ENCODE data around the gene DCC.
"Not testable (repeated sequence)": the region's sequence is repeated elsewhere in the genome, so short reads cannot be mapped to it uniquely, and the experiment has no call there.

Gene DCC

DNA sequence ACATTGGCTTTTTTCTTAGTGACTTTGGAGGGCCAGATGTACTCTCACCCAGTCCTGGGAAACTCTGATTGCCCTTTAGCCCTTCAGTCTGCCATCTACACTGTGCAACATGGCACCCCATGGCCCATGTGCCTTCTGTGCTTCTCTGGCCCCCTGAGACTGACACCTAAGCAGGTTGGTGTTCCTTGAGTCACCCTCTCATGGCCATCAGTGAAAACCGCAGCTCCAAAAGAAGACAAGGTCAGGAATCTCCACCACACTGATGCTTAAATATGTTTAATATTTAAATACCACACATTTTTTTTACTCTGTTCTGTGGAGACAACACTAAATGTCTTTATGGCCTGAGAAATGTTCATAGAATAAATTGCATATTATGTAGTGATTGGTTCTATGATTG is 23.9 kb downstream of the DCC start:
- H3K4me1 Mint-ChIP-seq, result no peaks in the 10 kb centered on the region
- no peak overlapping the region for H3K4me3 Mint-ChIP-seq
- H3K36me3 Mint-ChIP-seq (ENCODE audit: insufficient read depth), result no peaks in the 10 kb centered on the region
- no peaks in the 10 kb centered on the region for H3K27me3 Mint-ChIP-seq
- DNase-seq (ENCODE audit: low spot score in 2 of 2) (no peak), ATAC-seq (replicated peaks; ENCODE audit: extremely low read depth, poor library complexity, severe bottlenecking) (no peak)
- H3K27ac Mint-ChIP-seq (ENCODE audit: low read depth), result no peak overlapping the region
- peaks cover 6% of the 10 kb centered on the region for H3K9me3 Mint-ChIP-seq

DNA sequence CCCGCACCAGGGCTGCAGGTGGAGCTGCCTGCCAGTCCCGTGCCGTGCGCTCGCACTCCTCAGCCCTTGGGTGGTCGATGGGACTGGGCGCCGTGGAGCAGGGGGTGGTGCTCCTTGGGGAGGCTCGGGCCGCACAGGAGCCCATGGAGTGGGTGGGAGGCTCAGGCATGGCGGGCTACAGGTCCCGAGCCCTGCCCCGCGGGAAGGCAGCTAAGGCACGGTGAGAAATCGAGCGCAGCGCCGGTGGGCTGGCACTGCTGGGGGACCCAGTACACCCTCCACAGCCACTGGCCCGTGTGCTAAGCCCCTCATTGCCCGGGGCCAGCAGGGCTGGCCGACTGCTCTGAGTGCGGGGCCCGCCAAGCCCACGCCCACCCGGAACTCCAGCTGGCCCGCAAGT is 26.9 kb downstream of the DCC start:
- H3K27me3 Mint-ChIP-seq; H3K9me3 Mint-ChIP-seq; H3K4me1 Mint-ChIP-seq; ATAC-seq (replicated peaks; ENCODE audit: extremely low read depth, poor library complexity, severe bottlenecking); H3K4me3 Mint-ChIP-seq; H3K27ac Mint-ChIP-seq (ENCODE audit: low read depth); DNase-seq (ENCODE audit: low spot score in 2 of 2); H3K36me3 Mint-ChIP-seq (ENCODE audit: insufficient read depth): not testable (repeated sequence)

DNA sequence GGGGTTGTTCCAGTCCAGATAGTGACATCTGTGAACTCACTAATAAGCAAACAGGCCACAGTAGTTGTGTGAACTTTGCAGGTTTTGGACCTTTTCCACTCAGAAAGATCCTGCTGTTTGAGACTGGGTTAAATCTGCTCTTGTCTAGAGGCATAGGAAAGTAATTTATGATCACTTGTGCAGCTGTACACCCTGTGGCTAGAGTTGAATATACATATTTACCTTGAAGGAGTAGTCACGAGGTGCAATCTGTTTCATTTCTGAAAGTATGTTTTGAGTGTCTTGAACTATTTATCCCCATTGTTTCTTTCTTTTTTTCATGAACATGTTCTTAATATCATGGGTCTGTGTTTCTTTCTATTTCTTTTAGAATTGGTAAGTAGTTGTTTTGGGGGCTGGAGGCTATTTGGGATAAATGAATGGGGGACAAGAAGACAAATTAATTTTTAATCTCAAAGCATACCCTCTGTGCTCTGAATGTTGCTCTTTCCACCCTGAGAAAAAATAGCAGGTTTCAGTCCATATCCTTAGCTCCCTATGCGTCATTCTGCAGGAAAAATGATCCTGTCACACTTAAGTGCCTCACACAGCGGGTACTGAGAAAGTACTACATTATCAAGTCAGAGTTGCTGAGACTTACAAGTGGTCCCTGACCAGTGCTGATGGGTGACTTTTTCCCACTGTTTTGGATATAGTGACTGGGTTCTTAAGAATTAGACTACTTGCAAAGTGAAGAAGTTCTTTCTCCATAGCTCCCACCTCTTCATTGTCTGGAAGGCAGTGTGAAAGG is 28.2 kb downstream of the DCC start:
- Mint-ChIP-seq H3K4me1 (no peaks in the 10 kb centered on the region), H3K4me3 (no peak overlapping the region), H3K9me3 (peaks cover 9% of the 10 kb centered on the region), H3K27ac (ENCODE audit: low read depth) (no peak overlapping the region), H3K36me3 (ENCODE audit: insufficient read depth) (no peaks in the 10 kb centered on the region), H3K27me3 (no peaks in the 10 kb centered on the region)
- DNase-seq (ENCODE audit: low spot score in 2 of 2) (no peak), ATAC-seq (replicated peaks; ENCODE audit: extremely low read depth, poor library complexity, severe bottlenecking) (no peak)

DNA sequence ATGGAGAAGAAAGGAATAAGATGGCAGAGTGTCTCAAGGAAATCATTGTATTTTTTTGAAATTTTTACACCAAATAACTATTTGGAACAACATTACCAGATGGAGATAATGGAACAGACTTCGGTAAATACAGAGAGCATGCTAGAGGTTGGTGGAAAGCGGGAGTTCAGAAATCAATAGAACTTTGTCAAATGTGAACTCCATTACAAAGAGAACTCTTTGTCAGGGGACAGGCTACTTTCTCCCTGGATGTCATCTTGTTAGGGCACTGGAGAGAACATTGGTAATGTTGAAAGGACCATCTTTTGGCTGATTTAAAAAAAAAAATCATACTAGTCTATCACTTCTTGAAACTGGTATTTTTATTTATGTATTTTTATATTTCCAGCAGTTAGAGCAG is 30.8 kb downstream of the DCC start:
- Mint-ChIP-seq H3K4me1 (no peaks in the 10 kb centered on the region), H3K4me3 (no peak overlapping the region), H3K27me3 (no peaks in the 10 kb centered on the region), H3K36me3 (ENCODE audit: insufficient read depth) (no peaks in the 10 kb centered on the region), H3K9me3 (peaks cover 9% of the 10 kb centered on the region), H3K27ac (ENCODE audit: low read depth) (no peak overlapping the region)
- no peak for DNase-seq (ENCODE audit: low spot score in 2 of 2)
- ATAC-seq (replicated peaks; ENCODE audit: extremely low read depth, poor library complexity, severe bottlenecking), result no peak

DNA sequence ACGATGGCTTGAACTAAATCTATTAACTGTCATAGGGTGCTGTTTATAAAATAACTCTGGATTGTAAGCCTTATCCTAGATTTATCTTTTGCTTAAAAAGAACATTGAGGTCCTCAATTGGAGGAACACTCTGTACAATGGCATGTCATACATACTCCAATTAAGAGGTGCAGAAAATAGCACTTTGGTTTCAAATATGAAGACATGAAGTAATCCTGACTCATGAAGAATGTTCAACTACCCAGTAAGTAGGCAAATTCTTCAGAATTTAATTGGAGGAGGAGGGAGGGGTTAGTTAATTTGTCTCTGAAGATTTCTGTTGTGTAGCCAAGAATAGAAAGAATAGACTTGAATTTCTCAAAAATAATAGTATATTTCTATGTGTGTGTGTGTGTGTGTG is 36.1 kb downstream of the DCC start:
- no peaks in the 10 kb centered on the region for H3K27me3 Mint-ChIP-seq
- no peak overlapping the region for H3K27ac Mint-ChIP-seq (ENCODE audit: low read depth)

DNA sequence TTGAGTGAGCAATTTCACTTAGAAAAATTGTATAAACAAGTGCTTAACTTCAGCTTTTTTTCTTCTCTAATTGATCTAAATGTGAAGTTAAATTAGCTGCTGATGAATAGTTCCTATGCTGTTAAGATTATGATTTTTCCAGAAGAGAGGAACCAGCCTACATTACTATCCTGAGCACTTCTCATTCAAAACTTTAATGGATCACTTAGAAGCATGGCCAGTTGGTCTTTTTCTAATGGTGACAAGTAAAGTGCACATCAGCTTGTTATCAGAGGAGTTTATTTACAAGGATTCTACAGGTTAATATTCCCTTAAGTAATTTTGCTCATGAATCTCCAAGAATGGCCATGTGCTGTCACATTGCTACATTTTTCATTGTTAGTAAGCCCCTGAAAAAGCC is 37.1 kb downstream of the DCC start:
- DNase-seq (ENCODE audit: low spot score in 2 of 2), result no peak
- no peaks in the 10 kb centered on the region for H3K27me3 Mint-ChIP-seq
- H3K27ac Mint-ChIP-seq (ENCODE audit: low read depth), result no peak overlapping the region
- no peaks in the 10 kb centered on the region for H3K9me3 Mint-ChIP-seq
- H3K4me1 Mint-ChIP-seq, result no peaks in the 10 kb centered on the region
- no peak for ATAC-seq (replicated peaks; ENCODE audit: extremely low read depth, poor library complexity, severe bottlenecking)
- H3K4me3 Mint-ChIP-seq, result no peak overlapping the region
- no peaks in the 10 kb centered on the region for H3K36me3 Mint-ChIP-seq (ENCODE audit: insufficient read depth)

More for the DNA sequence above, 36.1 kb downstream of the DCC start:
- H3K36me3 Mint-ChIP-seq (ENCODE audit: insufficient read depth), result no peaks in the 10 kb centered on the region
- ATAC-seq (replicated peaks; ENCODE audit: extremely low read depth, poor library complexity, severe bottlenecking) (no peak), DNase-seq (ENCODE audit: low spot score in 2 of 2) (no peak)
- H3K4me1 Mint-ChIP-seq, result no peaks in the 10 kb centered on the region
- H3K9me3 Mint-ChIP-seq, result no peaks in the 10 kb centered on the region
- no peak overlapping the region for H3K4me3 Mint-ChIP-seq

DNA sequence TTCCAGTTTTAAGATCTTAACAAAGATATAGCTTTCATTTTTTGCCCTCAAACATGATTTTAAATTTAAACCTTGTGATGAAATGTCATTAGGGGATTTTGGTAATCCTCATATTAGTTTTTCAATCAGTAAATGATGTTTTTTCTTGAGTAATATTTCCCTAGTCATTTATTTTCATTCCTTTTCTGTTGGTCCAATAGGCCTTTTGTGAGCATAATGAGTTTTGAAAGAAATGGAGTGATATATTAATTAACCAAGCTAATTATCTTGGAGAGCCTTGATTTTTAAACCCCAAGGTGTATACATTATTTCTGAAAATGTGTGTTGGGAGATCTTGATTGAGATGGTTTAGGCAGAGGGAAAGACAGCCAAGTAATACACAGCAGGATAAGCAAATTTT is 46.3 kb downstream of the DCC start:
- Mint-ChIP-seq H3K27ac (ENCODE audit: low read depth) (no peak overlapping the region), H3K27me3 (no peaks in the 10 kb centered on the region), H3K4me3 (no peak overlapping the region), H3K4me1 (no peaks in the 10 kb centered on the region), H3K36me3 (ENCODE audit: insufficient read depth) (no peaks in the 10 kb centered on the region), H3K9me3 (peaks cover 5% of the 10 kb centered on the region)
- ATAC-seq (replicated peaks; ENCODE audit: extremely low read depth, poor library complexity, severe bottlenecking) (no peak), DNase-seq (ENCODE audit: low spot score in 2 of 2) (no peak)

DNA sequence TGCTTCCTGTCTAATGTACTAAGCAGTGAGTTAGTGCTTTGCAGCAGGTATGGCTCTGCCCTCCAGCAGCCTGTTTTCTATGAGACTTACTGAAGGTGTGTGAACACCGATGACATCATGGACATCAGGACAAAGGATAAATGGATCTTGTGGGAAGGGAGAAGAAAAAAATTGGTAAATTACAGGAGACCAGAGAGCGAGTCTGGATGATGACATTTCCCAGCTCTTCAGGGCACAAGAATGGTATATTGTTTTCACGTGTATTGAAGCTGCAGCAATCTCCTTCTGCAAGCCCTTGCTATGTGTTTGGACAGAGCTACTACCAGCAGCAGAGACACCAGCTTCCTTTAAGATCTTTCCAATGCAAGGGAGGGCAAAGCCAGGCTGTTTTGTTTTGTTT is 47.2 kb downstream of the DCC start:
- H3K4me3 Mint-ChIP-seq, result no peak overlapping the region
- H3K27me3 Mint-ChIP-seq, result no peaks in the 10 kb centered on the region
- ATAC-seq (replicated peaks; ENCODE audit: extremely low read depth, poor library complexity, severe bottlenecking) (no peak), DNase-seq (ENCODE audit: low spot score in 2 of 2) (no peak)
- H3K36me3 Mint-ChIP-seq (ENCODE audit: insufficient read depth), result no peaks in the 10 kb centered on the region
- H3K27ac Mint-ChIP-seq (ENCODE audit: low read depth), result no peak overlapping the region
- H3K4me1 Mint-ChIP-seq, result no peaks in the 10 kb centered on the region
- H3K9me3 Mint-ChIP-seq, result peaks cover 5% of the 10 kb centered on the region

DNA sequence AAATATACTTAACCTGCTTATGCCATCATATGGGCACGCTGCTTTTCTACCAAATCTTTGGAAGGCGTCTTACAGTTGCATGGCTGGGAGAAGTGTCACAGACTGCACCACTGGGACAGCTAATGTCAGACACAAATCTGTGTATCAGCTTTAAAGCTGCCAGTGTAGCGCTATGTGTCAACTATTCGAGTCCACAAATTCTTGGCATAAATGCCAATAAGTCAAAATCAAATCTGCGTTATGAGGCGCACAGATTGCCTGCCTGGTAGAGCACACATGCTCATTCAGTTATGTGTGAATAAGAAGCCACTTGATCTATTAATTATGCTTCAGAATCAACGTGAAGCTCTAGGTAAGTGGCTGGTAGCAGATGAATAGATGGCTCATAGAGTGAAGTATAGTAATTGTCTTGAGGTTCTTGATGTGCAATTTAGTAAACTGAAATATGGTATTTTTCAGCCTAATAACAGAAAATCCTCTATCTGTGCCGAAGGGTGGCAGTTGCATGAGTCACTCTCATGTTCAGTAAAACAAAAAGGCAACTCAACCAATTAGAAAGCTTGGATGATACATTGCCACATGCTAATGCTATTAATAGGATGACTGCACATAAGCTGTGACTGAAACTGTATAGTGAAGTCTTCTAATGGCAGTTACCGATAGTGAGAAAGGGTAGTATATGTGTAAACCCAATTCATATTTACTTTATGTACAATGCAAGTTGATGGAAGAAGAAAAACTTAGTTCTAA is 52.0 kb downstream of the DCC start:
- Mint-ChIP-seq H3K36me3 (ENCODE audit: insufficient read depth) (no peaks in the 10 kb centered on the region), H3K4me3 (no peak overlapping the region), H3K4me1 (no peaks in the 10 kb centered on the region), H3K27me3 (no peaks in the 10 kb centered on the region), H3K9me3 (peaks cover 5% of the 10 kb centered on the region), H3K27ac (ENCODE audit: low read depth) (no peak overlapping the region)
- no peak for ATAC-seq (replicated peaks; ENCODE audit: extremely low read depth, poor library complexity, severe bottlenecking)
- no peak for DNase-seq (ENCODE audit: low spot score in 2 of 2)

DNA sequence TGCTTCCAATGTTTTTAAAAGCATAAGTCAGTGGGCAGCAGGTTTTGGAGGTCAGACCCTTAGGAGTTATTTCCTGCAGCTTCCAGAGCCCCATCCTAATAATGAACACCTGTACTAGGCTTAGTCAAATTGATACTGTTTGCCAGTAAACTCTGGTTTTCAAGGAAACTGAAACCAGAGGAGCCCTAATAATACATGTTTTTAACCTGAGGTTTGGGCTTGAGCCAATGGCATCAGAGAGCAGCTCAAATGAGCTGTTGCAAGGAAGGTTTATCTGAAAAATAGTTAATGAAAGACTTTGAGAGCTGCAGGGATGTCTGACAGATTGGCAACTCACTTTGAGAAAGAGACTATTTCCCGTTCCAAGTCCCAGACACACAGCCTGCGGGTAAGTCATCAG is 54.6 kb downstream of the DCC start:
- H3K27ac Mint-ChIP-seq (ENCODE audit: low read depth), result no peak overlapping the region
- DNase-seq (ENCODE audit: low spot score in 2 of 2) (no peak), ATAC-seq (replicated peaks; ENCODE audit: extremely low read depth, poor library complexity, severe bottlenecking) (no peak)
- H3K36me3 Mint-ChIP-seq (ENCODE audit: insufficient read depth), result no peaks in the 10 kb centered on the region
- no peaks in the 10 kb centered on the region for H3K4me1 Mint-ChIP-seq
- peaks cover 5% of the 10 kb centered on the region for H3K9me3 Mint-ChIP-seq
- H3K27me3 Mint-ChIP-seq, result no peaks in the 10 kb centered on the region
- no peak overlapping the region for H3K4me3 Mint-ChIP-seq

DNA sequence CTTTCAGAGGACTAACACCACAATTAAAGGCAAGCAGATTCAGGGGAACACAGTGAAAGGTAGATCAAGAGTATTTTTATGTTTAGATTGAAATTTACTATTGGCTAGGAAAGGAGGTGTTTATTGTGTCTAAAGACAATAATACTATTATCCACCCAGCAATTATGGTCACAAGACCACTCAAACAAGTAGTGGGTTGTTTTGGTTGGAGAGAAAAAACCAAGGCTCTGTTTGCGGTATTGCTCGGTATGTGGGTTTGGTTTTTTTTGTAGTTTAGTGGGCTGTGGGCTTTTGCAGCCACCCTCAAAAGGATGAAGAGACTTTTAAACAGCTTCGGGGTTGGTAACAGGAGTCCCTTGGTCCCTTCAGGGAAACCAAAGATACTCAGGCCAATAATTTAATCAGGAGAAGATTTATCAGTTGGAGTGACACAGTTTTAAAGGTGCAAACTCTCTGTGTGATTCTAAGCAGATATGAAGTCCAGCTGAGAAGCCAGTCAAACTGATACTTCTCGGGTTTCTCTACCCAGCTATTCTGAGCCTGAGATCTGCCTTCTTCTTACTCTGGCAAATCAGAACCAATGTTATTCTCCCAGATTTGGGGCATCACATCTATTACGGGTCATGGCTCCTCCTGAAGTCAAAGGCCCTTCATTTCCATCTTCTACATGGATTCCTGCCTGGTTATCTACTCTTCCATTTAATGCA is 55.3 kb downstream of the DCC start:
- no peak for DNase-seq (ENCODE audit: low spot score in 2 of 2)
- Mint-ChIP-seq H3K4me1 (no peaks in the 10 kb centered on the region), H3K27me3 (no peaks in the 10 kb centered on the region), H3K9me3 (peaks cover 5% of the 10 kb centered on the region), H3K27ac (ENCODE audit: low read depth) (no peak overlapping the region), H3K36me3 (ENCODE audit: insufficient read depth) (no peaks in the 10 kb centered on the region), H3K4me3 (no peak overlapping the region)
- ATAC-seq (replicated peaks; ENCODE audit: extremely low read depth, poor library complexity, severe bottlenecking), result no peak

DNA sequence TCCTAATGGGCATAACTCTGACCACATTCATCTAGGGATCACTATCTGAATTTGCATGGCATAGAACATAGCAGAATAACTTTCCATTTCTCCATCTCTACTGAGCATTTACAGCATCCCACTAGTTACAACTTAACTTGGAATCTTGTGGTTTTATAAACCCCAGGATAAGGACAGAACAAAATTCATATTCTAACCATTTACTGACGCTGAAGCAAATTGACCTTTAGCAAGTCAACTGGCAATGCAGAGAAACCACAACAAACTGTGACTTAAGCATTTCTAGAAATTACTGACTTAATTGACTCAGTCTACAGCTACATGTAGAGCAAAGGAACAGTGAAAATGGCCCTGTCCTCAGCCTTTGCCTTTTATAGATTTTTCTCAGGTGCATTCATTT is 61.2 kb downstream of the DCC start:
- no peaks in the 10 kb centered on the region for H3K36me3 Mint-ChIP-seq (ENCODE audit: insufficient read depth)
- H3K27me3 Mint-ChIP-seq, result no peaks in the 10 kb centered on the region
- peaks cover 6% of the 10 kb centered on the region for H3K9me3 Mint-ChIP-seq
- H3K4me1 Mint-ChIP-seq, result no peaks in the 10 kb centered on the region
- DNase-seq (ENCODE audit: low spot score in 2 of 2) (no peak), ATAC-seq (replicated peaks; ENCODE audit: extremely low read depth, poor library complexity, severe bottlenecking) (no peak)
- no peak overlapping the region for H3K4me3 Mint-ChIP-seq
- H3K27ac Mint-ChIP-seq (ENCODE audit: low read depth), result no peak overlapping the region

DNA sequence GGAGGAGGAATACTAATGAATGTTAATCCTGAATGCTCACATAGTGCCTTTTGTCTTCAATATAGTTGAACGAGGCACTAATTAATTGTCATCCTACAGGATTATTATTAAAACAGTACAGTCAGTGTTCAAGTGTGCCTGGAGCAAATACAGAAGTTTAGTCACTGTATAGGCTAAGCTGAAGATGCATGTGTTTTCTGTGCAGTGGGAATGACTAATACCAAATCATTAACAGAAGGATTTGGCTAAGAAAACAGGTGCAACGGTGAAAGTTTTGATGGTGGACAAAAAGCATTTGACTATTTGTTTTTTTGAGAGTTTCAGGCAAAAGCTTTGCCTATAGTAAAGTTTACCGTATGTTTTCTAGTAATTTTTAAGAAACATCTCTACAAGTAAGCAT is 62.8 kb downstream of the DCC start:
- Mint-ChIP-seq H3K36me3 (ENCODE audit: insufficient read depth) (no peaks in the 10 kb centered on the region), H3K4me3 (no peak overlapping the region), H3K4me1 (no peaks in the 10 kb centered on the region), H3K9me3 (peaks cover 6% of the 10 kb centered on the region), H3K27ac (ENCODE audit: low read depth) (no peak overlapping the region), H3K27me3 (no peaks in the 10 kb centered on the region)
- DNase-seq (ENCODE audit: low spot score in 2 of 2) (no peak), ATAC-seq (replicated peaks; ENCODE audit: extremely low read depth, poor library complexity, severe bottlenecking) (no peak)

Data from central memory CD8-positive, alpha-beta T cell (primary cell).